HG02571 (cell line): Measurements from ENCODE around the gene EBF4.
"Not testable (repeated sequence)": the region's sequence is repeated elsewhere in the genome, so short reads cannot be mapped to it uniquely, and the experiment has no call there.

Experiments
- ATAC-seq: cut with Tn5 transposase; IDR thresholded peaks from one replicate; pipeline ENCODE4 v1.9.1; 2021; ENCODE audit warnings: mild to moderate bottlenecking, moderate library complexity; ENCODE audit not compliant: unreplicated experiment

The EBF4 gene

GRCh38 chr20:2755451-2756055, 63.0 kb downstream of the EBF4 start:
- no peak for ATAC-seq

DNA sequence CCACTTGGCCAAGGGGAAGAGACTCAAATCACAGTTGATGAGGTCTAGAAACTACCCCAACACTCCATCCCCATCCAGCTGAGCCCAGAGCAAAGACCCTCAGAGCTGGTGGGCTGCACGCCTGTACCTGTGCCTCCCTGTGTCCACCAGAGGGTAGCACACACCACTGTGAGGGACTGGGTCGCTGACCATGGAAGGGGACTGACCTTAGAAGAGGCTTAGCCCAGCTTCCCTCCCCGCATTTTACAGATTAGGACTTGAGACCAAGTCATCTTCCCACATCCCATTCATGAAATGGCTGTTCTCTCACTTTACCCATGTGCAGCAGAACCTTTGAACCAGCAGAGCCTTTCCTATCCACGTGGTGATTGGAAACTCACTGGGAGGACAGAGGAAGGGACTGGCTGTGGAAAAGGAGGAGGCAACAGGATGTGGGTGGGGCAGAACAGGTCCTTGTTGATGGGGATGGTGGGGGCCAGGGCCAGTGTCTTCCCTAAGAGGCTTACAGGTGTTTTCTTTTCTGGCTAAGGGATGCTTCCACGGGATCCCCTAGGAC, 63.6 kb downstream of the EBF4 start:
- no peak for ATAC-seq

- no peak for ATAC-seq
Observed at GRCh38 chr20:2757001-2757400, 64.4 kb downstream of the EBF4 start.

DNA sequence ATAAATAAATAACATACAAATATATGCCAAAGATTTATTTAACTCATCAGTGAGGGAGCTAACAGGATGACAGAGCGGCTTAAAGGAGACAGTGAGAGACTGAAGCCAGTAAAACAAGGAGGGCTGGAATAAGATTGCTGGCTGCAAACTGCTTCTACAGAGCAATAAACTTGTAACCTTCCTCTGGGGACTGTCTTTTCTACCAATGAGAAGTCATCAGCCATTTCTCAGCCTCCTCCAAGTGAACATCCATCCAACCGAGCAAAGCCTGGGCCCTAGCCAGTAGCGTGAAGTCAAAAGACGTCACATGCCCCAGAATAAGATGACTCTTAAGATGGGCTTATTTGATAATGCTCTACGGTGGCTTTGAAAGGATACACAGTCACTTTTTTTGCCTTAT, 65.4 kb downstream of the EBF4 start:
- no peak for ATAC-seq

DNA sequence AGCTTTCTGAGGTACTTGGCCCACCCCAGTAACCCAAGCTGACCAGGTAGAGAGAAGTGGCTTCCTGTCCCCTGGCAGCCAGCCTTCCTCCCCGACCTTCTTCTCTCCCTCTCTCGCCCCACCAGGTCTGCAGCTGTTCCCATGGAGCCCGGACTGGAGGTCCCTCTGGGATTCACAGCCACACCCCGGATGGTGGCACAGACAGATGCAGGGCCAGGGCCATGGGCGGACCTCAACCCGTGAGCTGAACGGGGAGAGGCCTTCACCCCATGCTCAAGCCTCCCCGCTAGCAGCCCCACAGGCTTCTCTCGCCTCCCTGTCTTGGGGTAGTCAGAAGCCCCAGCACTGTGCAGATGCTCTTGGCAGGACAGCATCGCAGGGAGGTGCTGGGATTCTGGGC, 66.6 kb downstream of the EBF4 start:
- ATAC-seq, result no peak

DNA sequence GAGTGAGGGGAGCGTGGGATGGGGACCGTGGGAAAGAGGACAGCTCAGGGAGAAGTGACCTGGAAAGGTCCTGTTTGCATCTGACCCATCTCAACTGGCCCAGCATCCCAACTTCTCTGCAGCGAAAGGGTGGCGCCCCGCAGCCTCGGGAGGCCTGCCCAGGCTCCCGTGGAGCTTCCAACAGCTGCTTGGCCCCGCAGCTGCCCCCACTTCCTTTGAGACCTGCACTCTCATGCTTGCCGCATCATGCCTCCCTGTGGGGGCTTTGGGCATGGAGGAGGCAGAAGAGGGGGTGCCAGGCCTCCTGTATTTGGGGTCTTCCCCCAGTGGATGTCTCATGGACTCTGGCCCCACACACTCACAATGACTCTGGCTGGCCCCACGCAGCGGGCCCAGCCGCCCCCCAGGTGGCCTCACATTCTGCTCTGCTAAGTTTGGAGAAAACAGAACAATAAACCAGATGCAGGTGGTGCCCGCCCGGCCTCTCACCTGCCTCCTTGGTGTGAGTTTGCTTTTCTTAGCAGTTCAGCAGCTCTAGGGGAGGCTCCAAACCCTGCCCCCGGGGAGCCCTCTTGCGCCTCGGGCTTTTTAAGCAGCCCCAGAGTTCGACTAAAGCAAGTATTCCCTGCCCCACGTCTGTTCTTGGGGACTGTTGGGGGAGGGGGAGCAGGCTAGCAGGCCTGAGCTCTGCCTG, 67.2 kb downstream of the EBF4 start:
- ATAC-seq, result no peak

DNA sequence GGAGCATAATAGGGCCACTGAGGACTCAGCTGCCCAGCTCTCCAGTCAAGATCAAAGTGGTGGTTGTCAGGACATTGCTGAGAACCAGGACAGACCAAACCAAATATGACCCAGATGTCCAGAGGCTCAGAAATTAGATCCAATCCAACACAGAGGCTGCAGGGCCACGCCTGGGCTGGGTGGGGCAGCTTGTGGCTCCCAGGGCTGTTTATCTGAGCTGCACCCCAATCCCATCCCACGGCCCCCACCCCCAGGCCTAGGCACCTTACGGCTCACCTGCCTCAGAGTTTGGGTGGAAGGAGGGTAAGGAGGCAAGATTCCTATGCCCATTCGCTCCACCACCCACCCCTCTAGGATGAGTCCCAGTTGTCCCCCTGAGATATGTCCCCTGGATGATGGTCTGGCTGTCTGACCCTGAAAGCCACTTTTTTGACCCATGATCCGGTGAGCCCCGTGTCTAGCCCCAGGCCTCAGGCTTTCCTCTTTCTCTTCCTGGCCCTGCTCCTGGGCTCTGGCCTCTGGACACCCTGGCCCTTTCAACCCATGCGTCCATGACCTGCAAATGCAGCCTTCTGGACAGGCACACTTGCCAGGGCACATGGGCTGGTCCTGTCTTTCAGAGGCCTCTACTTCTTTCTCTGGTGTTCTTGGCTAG, 67.8 kb downstream of the EBF4 start:
- ATAC-seq, result no peak

GRCh38 chr20:2760952-2761305, 68.3 kb downstream of the EBF4 start:
- no peak for ATAC-seq

DNA sequence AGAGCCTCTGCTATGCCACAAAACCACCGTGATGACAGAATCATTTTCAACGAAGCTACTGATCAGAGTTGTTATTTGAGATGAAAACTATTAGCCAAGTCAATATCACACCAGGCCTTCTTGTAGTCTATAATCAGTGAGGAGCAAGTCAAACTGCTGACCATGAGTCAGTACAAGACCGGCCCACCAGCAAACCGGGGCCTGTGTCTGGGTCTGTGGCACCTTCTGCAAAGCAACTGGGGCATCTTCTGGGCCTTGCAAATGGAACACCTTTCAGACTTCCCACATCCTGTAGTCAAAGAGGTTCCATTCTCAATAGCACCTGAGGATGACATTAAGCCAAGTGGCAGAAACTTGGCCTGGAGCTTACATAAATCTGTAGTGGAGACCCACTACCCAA, 69.3 kb downstream of the EBF4 start:
- ATAC-seq, result no peak

DNA sequence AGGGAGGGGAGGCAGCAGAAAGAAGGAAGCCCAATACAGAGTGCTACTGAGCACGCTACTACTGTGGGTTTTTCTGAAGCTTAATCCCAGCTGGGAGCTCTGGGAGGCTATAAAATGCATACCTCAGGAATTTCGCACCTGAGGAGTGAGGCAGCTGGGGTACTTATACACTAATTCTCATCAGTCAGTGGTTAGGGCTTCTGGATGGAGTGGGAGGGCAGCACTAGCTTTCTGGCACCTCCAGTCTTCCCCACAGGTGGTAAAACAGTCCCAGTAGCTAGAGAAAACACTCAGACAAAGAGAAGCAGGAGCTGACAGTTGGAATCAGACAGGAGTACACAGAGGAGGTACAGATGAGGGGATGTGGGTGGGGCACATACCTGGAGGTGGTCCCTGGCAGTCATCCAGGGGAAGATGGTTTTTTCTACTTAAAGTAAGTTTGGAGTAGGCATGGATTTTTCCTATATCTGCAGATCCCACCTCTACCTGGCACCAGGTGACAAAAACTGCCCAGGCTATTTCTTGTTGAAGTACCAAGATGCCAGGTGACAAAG, 70.1 kb downstream of the EBF4 start:
- no peak for ATAC-seq

DNA sequence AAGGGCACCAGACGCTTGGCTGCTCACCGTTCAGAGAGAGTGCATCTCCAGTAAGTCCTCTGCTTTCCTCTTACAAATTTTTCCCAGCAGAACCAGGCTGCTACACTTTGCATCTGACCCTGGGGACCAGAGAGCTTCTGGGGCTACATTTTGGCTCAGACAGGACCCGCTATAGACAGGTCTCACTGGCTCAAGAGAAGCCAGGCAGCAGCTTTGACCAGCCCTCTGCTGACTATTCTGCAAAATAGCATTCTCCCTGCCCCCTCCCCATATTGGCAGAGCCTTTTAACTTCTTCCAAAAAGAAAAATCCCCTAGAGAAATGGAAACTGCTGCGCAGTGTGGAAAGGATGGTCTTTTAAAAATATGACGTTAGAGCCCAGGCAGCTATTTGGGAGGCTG, 70.6 kb downstream of the EBF4 start:
- ATAC-seq, result no peak

GRCh38 chr20:2767768-2768631, 75.4 kb downstream of the EBF4 start:
- ATAC-seq, result no peak

- no peak for ATAC-seq
Observed at GRCh38 chr20:2768632-2769015, 76.0 kb downstream of the EBF4 start.

DNA sequence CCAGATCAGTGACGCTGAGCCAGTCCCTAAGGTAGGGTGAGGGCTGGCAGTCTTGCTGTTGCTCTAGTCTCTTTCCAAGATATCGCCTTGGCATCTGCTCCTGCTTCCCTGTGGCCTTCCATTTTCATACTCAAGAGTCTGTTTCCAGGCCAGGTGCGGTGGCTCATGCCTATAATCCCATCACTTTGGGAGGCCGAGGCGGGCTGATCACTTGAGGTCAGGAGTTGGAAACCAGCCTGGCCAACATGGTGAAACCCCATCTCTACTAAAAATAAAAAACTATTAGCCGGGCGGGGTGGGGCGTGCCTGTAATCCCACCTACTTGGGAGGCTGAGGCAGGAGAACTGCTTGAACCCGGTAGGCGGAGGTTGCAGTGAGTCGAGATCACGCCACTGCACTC, 77.5 kb downstream of the EBF4 start:
- not testable (repeated sequence) for ATAC-seq

DNA sequence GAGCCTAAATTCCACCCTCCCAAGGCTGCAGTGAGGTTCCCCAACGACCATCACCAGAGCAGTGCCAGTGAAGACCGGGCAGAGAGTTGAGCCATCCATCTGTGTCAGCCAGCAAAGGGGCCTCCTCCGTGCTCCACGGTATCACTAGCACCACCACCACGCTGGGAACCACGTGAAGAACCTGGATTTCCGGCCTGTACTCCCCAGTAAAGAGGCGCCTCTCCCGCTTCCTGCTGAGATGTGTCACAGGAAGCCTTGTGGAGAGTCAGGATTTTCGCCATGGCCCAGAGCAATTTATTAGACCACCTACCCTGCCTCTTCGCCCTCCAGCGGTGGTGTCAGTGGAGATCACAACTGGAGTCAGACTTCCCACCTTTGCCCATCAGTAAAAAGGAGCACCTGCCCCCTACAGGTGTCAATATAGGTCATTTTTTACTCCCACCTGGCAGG, 79.1 kb downstream of the EBF4 start:
- no peak for ATAC-seq

DNA sequence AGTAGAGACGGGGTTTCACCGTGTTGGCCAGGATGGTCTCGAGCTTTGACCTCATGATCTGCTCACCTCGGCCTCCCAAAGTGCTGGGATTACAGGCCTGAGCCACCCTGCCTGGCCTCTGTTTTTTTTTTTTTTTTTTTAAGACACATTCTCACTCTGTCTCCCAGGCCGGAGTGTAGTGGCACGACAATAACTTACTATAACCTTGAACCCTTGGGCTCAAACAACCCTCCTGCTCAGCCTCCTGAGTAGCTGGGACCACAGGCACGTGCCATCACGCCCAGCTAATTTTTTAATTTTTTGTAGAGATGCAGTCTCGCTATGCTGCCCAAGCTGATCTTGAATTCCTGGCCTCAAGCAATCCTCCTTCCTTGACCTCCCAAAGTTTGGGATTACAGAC, 81.2 kb downstream of the EBF4 start:
- no peak for ATAC-seq

GRCh38 chr20:2775139-2775538, 82.6 kb downstream of the EBF4 start:
- no peak for ATAC-seq

GRCh38 chr20:2778602-2779321, 86.2 kb downstream of the EBF4 start:
- ATAC-seq, result no peak

GRCh38 chr20:2780948-2781347, 88.4 kb downstream of the EBF4 start:
- no peak for ATAC-seq

DNA sequence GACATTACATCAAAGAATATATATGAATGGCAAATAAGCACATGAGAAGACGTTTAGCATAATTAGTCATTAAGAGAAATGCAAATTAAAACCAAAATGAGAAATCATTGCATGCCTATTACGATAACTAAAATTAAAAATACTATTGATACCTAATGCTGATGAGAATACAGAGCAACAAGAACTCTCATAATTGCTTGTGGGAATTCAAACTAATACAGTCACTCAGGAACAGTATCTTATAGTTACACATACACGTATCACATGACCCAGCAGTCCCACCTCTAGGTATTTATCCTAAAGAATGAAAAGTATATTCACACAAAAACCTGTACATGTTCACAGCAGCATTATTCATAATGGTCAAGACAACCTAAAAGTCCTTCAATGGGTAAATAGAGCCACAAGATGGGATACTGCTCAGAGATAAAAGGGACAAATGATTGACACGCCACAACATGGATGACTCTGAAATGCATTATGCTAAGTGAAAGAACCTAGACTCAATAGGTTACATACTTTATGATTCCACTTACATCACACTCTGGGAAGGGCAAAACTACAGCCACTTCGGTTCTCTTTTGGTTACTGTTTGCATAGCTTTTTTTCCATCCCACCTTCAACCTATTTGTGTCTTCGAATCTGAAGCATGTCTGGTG, 91.5 kb downstream of the EBF4 start:
- ATAC-seq, result no peak
